ENCODE data around the gene FALEC.

- TF ChIP-seq CTCF (IDR thresholded peaks at IDR 0.05) (no peak), POLR2A (IDR thresholded peaks at IDR 0.05) (no peak)
Observed at GRCh38 chr1:150582371-150582770, 66.8 kb downstream of the FALEC start.

Measured in lower leg skin (tissue), 3 donors.